ENCODE data around the gene CRYBA4. TPM values are rescaled to one million over a fixed set of nuclear protein-coding genes. Genes with fewer than 3 reads are reported as not detected.

The CRYBA4 gene
- total RNA-seq, 1 experiment from 2014 or later: not detected

DNA sequence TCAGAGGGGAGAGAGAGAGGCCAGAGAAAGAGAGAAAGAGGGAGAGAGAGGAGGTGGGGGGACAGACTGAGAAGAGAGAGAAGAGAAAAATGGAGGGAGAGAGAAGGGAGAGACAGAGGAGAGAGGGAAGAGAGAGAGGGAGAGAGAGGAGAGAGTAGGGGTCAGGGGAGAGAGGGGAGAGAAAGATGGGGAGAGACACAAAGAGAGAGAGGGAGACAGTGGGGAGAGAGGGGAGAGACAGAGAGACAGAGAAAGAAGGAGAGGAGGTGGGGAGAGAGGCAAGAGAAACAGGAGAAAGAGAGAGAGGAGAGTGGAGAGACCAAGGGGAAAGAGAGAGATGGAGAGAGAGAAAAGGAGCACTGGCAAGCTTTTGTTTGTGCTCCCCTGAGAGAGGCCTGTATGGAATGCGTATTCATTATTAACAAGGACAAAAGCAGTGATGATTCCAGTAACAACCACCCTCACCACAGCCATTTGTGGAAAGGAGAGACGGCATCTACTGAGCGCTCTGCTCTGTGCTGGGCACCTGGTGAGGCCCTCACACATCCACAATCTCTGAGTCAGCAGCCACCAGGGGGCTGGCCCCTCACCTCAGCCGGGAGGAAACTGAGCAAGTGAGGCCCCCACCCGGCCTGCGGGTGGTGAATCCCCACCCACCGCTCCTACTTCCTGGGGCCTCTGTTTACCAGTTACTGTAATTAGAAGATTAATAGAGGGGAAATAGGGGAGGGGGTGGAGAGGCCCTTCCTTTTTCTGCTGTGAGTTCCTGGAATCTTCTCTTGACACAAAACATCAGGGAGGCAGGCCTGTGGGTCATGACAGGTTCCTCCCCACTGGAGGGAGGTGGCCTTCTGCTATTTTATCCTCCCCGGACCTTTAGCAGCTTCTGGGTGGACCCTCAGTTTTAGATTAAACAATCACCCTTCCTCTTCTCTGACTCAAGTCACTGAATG lies 21.0 kb downstream of the CRYBA4 start:
- H3K27ac Mint-ChIP-seq (ENCODE audit: low read depth, unreplicated experiment): no peak overlapping the region
- H3K4me3 Mint-ChIP-seq (ENCODE audit: unreplicated experiment): no peak overlapping the region
- no TSS peak for BruUV-seq (replicated peaks)
- ChIA-PET POLR2A (interaction anchor here (0.8 kb wide), 1 partner anchor 128 kb away, joined by 4 read pairs; no protein-coding TSS in a partner anchor), CTCF (interaction anchor here (0.6 to 1.5 kb wide), 4 partner anchors 135 to 682 kb away, joined by 3 to 4 read pairs (median 4); no protein-coding TSS in a partner anchor)
- H3K9me3 Mint-ChIP-seq (ENCODE audit: unreplicated experiment): no peaks in the 10 kb centered on the region
- intact Hi-C loops (cut with micrococcal nuclease): no loop called here
- H3K4me1 Mint-ChIP-seq (ENCODE audit: insufficient read depth, unreplicated experiment): peaks cover 6% of the 10 kb centered on the region
- DNase-seq (ENCODE audit: unreplicated experiment): no peak
- TF ChIP-seq, protein P1, sequence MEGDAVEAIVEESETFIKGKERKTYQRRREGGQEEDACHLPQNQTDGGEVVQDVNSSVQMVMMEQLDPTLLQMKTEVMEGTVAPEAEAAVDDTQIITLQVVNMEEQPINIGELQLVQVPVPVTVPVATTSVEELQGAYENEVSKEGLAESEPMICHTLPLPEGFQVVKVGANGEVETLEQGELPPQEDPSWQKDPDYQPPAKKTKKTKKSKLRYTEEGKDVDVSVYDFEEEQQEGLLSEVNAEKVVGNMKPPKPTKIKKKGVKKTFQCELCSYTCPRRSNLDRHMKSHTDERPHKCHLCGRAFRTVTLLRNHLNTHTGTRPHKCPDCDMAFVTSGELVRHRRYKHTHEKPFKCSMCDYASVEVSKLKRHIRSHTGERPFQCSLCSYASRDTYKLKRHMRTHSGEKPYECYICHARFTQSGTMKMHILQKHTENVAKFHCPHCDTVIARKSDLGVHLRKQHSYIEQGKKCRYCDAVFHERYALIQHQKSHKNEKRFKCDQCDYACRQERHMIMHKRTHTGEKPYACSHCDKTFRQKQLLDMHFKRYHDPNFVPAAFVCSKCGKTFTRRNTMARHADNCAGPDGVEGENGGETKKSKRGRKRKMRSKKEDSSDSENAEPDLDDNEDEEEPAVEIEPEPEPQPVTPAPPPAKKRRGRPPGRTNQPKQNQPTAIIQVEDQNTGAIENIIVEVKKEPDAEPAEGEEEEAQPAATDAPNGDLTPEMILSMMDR (IDR thresholded peaks at IDR 0.05; ENCODE audit: unreplicated experiment): no peak
- peaks cover 45% of the 10 kb centered on the region for H3K27me3 Mint-ChIP-seq (ENCODE audit: insufficient read depth, unreplicated experiment)
- no peaks in the 10 kb centered on the region for H3K36me3 Mint-ChIP-seq (ENCODE audit: insufficient read depth, unreplicated experiment)

DNA sequence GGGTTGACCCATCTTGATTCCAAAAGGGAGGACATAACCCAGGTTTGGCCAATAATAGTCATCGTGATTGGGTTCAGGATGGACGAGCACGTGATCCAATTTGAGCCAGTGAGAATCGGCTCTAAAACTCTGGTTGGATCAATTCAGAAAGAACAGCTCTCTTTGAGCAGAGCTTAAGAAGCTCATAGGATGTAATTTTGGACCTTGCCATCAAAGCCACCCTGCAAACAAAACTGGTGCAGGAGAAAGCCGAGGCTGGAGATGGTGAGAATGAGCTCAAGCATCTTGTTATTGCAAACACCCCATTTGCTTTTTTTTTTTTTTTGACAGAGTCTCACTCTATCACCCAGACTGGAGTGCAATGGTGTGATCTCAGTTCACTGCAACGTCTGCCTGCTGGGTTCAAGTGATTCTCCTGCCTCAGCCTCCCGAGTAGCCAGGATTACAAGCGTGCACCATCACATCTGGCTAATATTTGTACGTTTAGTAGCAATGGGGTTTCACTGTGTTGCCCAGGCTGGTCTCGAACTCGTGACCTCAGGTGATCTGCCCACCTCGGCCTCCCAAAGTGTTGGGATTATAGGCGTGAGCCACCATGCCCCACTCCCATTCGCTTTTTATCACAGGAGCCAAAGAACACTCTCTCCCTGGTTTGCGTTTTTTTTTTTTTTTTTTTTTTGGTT lies 21.8 kb downstream of the CRYBA4 start:
- no peaks in the 10 kb centered on the region for H3K9me3 Mint-ChIP-seq (ENCODE audit: unreplicated experiment)
- POLR2A ChIA-PET: interaction anchor here (0.8 kb wide), 1 partner anchor 129 kb away, joined by 4 read pairs; no protein-coding TSS in a partner anchor
- H3K27ac Mint-ChIP-seq (ENCODE audit: low read depth, unreplicated experiment): no peak overlapping the region
- TF ChIP-seq, protein P1 (IDR thresholded peaks at IDR 0.05; ENCODE audit: unreplicated experiment): no peak
- no peak overlapping the region for H3K4me3 Mint-ChIP-seq (ENCODE audit: unreplicated experiment)
- peaks cover 6% of the 10 kb centered on the region for H3K4me1 Mint-ChIP-seq (ENCODE audit: insufficient read depth, unreplicated experiment)
- H3K36me3 Mint-ChIP-seq (ENCODE audit: insufficient read depth, unreplicated experiment): no peaks in the 10 kb centered on the region
- BruUV-seq (replicated peaks): no TSS peak
- CTCF ChIA-PET: interaction anchor here (0.6 to 1.5 kb wide), 2 partner anchors 58 to 145 kb away, joined by 3 read pairs; no protein-coding TSS in a partner anchor
- DNase-seq (ENCODE audit: unreplicated experiment): no peak
- peaks cover 53% of the 10 kb centered on the region for H3K27me3 Mint-ChIP-seq (ENCODE audit: insufficient read depth, unreplicated experiment)
- intact Hi-C loops (cut with micrococcal nuclease): no loop called here

DNA sequence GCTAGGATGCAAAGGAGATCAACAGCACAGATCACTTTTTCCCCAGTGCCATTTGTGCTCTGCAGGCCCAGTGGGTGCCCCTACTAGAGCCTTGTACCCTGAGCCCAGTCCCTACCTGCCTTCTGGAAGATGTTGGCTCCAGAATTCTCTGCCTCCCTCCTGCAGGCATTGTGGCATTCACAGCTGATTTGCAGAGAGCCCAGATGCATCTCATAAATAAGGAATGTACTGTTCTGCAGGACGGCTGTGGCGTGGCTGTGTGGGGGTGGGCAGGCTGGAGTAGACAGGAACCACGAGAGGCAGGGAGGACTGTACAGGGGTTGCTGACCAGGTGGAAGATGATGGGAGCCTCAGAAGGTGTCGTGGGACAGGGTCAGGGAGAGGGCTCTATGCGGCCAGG lies 24.4 kb downstream of the CRYBA4 start:
- Mint-ChIP-seq H3K27ac (ENCODE audit: low read depth, unreplicated experiment) (no peak overlapping the region), H3K4me1 (ENCODE audit: insufficient read depth, unreplicated experiment) (peaks cover 6% of the 10 kb centered on the region), H3K27me3 (ENCODE audit: insufficient read depth, unreplicated experiment) (peaks cover 59% of the 10 kb centered on the region), H3K9me3 (ENCODE audit: unreplicated experiment) (no peaks in the 10 kb centered on the region), H3K4me3 (ENCODE audit: unreplicated experiment) (no peak overlapping the region), H3K36me3 (ENCODE audit: insufficient read depth, unreplicated experiment) (no peaks in the 10 kb centered on the region)
- CTCF ChIA-PET: interaction anchor here (1.0 kb wide), 1 partner anchor 54 kb away, joined by 3 read pairs; no protein-coding TSS in a partner anchor
- TF ChIP-seq, protein P1 (IDR thresholded peaks at IDR 0.05; ENCODE audit: unreplicated experiment): no peak
- DNase-seq (ENCODE audit: unreplicated experiment): no peak
- no TSS peak for BruUV-seq (replicated peaks)
- POLR2A ChIA-PET: no interaction called here
- intact Hi-C loops (cut with micrococcal nuclease): no loop called here

DNA sequence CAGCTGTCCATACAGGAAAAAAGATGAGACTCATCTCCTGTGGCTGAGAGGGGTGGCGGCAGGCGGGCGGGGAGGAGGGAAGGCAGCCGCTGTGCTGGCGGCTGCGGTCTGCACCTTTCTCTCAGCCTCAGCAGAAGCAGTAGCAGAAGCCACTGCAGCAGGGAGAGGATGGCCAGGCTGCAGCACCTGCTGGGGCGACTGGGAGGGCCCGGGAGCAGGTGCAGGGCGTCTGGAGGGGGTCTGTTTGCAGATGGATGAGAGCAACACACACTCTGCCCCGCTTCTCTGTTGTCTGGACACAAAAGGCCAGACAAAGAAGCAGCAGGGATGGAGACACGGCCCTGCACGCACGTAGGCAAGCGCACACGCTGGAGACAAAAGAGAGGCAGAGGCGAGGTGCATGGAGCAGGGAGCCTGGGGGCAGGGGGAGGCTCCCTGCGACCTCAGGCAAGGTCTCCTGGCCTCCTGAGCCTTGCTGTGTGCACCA lies 26.3 kb downstream of the CRYBA4 start:
- no peak for DNase-seq (ENCODE audit: unreplicated experiment)
- Mint-ChIP-seq H3K27ac (ENCODE audit: low read depth, unreplicated experiment) (no peak overlapping the region), H3K36me3 (ENCODE audit: insufficient read depth, unreplicated experiment) (no peaks in the 10 kb centered on the region), H3K27me3 (ENCODE audit: insufficient read depth, unreplicated experiment) (peaks cover 66% of the 10 kb centered on the region), H3K4me1 (ENCODE audit: insufficient read depth, unreplicated experiment) (peaks cover 6% of the 10 kb centered on the region), H3K9me3 (ENCODE audit: unreplicated experiment) (no peaks in the 10 kb centered on the region), H3K4me3 (ENCODE audit: unreplicated experiment) (no peak overlapping the region)
- TF ChIP-seq, protein P1 (IDR thresholded peaks at IDR 0.05; ENCODE audit: unreplicated experiment): no peak
- CTCF ChIA-PET: interaction anchor here (0.6 kb wide), 1 partner anchor 220 kb away, joined by 3 read pairs; no protein-coding TSS in a partner anchor
- POLR2A ChIA-PET: interaction anchor here (0.6 kb wide), 1 partner anchor 162 kb away, joined by 4 read pairs; no protein-coding TSS in a partner anchor
- BruUV-seq (replicated peaks): no TSS peak
- intact Hi-C loops (cut with micrococcal nuclease): no loop called here

Data from MCF 10A (cell line).